Transverse colon (tissue), 4 donors: ENCODE data around the gene ZBTB20. TPM values are rescaled to one million over a fixed set of nuclear protein-coding genes. Genes with fewer than 3 reads are reported as not detected.

Experiments
- DNase-seq: peaks from one replicate; pipeline ENCODE4 v3.0.0-alpha.2; 2019
- H3K27ac ChIP-seq, 4 donors: fragments of 200-600 bp; sonication (generic); 2 replicates each; pipeline ENCODE4 v1.5.1; 2016 to 2018; ENCODE audit warnings: inconsistent platforms in 4 of 4
- H3K27me3 ChIP-seq: fragments of 200-600 bp; sonication (generic); 2 replicates; pipeline ENCODE4 v1.5.1; 2017; ENCODE audit warnings: inconsistent platforms
- H3K36me3 ChIP-seq, 4 donors: fragments of 200-600 bp; sonication (generic); 2 replicates each; pipeline ENCODE4 v1.5.1; 2017 to 2019; ENCODE audit warnings: inconsistent platforms in 4 of 4
- H3K4me1 ChIP-seq, 4 donors: fragments of 200-600 bp; sonication (generic); 2 replicates each; pipeline ENCODE4 v1.5.1; 2017 to 2020; ENCODE audit warnings: inconsistent platforms in 4 of 4
- H3K4me3 ChIP-seq, 4 donors: fragments of 200-600 bp; sonication (generic); 1 replicate in 1 of 4; 2 replicates in 3 of 4; pipeline versions ENCODE4 v1.5.1 to v1.6.1; 2017 to 2019; ENCODE audit warnings: inconsistent platforms in 4 of 4
- H3K9me3 ChIP-seq, 2 donors: fragments of 200-600 bp; sonication (generic); 2 replicates each; pipeline ENCODE4 v1.5.1; 2017 to 2019; ENCODE audit warnings: inconsistent platforms in 2 of 2
- EP300 ChIP-seq: sonication (generic); formaldehyde crosslinking; IDR thresholded peaks from one replicate; pipeline ENCODE4 v1.6.1; 2017; ENCODE audit warnings: antibody characterized with exemption, low read depth
- POLR2A ChIP-seq: fragments of 450-650 bp; IDR thresholded peaks from one replicate; pipeline ENCODE4 v1.6.1; 2016; ENCODE audit warnings: antibody characterized with exemption, mild to moderate bottlenecking, moderate library complexity
- POLR2AphosphoS5 ChIP-seq, 3 donors: sonication (generic); formaldehyde crosslinking; IDR thresholded peaks; one replicate each; pipeline ENCODE4 v1.6.1; 2016; ENCODE audit warnings: antibody characterized with exemption in 3 of 3
- WGBS, 2 donors: methylation state at CpG; one replicate each; pipeline ENCODE4 v1.1.5; 2018; ENCODE audit warnings: low coverage in 1 of 2; 5-methylcytosine and 5-hydroxymethylcytosine counted together
- in situ Hi-C, 4 donors: fragments of 200-750 bp; cut with MboI; loops; one replicate each; pipeline versions ENCODE4 v1.15.0 to v1.15.1; 2017; ENCODE audit warnings: low sequenced_read_pairs in 3 of 4, low pct_ligation_motif_present in 1 of 4, low pct_unique_long_range_greater_than_20kb in 1 of 4
- intact Hi-C: fragments of 100-400 bp; cut with DNase I; formaldehyde crosslinking; loops from one replicate; pipeline ENCODE4 v1.15.1; 2023; ENCODE audit warnings: low total_unique reads
- total RNA-seq, 4 donors: library from RNA; depleted of rRNA; stranded (reverse); fragments of >200 nt; gene quantifications; one replicate each; pipeline ENCODE4 v1.1.0, GENCODE V29; 2016
- TF ChIP-seq, protein P1 (sequence below), 5 experiments: fragments of 200-600 bp in 3 of 5; fragments of 450-650 bp in 2 of 5; sonication (generic) in 3 of 5; IDR thresholded peaks; 1 replicate in 2 of 5; 2 replicates in 3 of 5; pipeline ENCODE4 v1.5.1; 2016 to 2017; ENCODE audit warnings: antibody characterized with exemption in 5 of 5, inconsistent platforms in 3 of 5, mild to moderate bottlenecking in 2 of 5, moderate library complexity in 1 of 5

ZBTB20 gene
- total RNA-seq, 4 donors from 2014 or later = 44.6 to 50.5 (median 46.4) TPM

DNA sequence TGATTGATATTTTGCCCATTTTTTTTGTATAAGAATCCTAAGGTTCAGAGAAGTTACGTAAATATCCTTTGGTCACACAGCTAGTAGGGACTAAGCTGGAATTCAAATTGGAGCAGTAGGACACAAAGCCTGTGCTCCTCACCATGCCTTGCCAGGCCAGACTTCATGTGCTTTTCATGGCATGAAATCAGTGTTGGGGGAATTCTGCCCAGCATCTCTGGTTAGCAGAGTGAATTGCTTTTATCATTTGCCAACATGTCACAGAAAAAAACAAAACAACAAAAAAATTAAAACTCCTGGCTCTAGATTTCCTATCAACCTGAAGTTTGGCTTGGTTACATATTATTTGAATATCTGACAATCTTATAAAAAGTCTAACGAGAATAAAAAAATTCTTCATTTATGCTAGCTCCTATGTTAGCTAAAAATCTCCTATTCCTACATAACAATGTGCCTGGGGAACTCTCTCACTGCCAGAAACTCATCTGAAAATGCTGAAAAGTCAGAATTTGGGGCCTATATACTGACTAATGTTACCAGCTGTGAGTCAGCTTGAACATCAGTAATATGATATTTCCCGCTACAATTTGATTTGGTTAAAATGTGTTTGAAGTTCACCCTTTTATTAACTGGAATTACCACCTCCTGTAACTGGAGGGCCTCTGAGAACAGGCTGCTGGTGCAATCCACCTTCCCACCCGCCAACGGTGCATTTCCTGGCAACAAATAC, 711.5 kb downstream of the ZBTB20 start:
- Histone ChIP-seq H3K27ac (no peak overlapping the region), H3K27me3 (no peaks in the 10 kb centered on the region), H3K4me1 (no peaks in the 10 kb centered on the region), H3K4me3 (no peak overlapping the region), H3K36me3 (no peaks in the 10 kb centered on the region), H3K9me3 (no peaks in the 10 kb centered on the region)
- DNase-seq = no peak
- intact Hi-C loops = no loop called here
- TF ChIP-seq EP300 = no peak
- TF ChIP-seq, protein P1, sequence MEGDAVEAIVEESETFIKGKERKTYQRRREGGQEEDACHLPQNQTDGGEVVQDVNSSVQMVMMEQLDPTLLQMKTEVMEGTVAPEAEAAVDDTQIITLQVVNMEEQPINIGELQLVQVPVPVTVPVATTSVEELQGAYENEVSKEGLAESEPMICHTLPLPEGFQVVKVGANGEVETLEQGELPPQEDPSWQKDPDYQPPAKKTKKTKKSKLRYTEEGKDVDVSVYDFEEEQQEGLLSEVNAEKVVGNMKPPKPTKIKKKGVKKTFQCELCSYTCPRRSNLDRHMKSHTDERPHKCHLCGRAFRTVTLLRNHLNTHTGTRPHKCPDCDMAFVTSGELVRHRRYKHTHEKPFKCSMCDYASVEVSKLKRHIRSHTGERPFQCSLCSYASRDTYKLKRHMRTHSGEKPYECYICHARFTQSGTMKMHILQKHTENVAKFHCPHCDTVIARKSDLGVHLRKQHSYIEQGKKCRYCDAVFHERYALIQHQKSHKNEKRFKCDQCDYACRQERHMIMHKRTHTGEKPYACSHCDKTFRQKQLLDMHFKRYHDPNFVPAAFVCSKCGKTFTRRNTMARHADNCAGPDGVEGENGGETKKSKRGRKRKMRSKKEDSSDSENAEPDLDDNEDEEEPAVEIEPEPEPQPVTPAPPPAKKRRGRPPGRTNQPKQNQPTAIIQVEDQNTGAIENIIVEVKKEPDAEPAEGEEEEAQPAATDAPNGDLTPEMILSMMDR (IDR thresholded peaks at IDR 0.05) = no peak
- TF ChIP-seq POLR2AphosphoS5 (IDR thresholded peaks at IDR 0.05) = no peak
- TF ChIP-seq POLR2A = no peak
- in situ Hi-C loops = no loop called here
- 89 to 92% methylated on average over 5 of the region's 5 CpGs for WGBS, 2 donors

DNA sequence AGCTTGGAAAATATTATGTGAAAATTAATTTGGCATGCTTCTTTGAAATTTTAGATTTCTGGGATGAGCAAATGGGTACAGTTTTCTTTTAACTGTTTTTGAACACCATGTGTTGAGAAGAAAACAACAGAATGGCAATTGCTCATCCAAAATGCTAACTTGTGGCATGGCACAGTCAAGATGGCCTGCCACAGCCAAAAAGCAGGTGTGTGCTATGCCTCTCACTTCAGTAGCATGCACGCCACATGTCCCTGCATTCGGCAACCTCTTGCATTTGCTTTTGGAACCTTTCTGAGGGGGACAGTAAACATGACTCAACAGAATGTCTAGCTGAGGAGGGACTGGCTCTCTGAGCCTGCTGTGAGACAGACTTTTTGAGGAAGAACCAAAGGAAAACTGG, 714.8 kb downstream of the ZBTB20 start:
- in situ Hi-C loops (no loop called here), intact Hi-C loops (no loop called here)
- no peak overlapping the region for H3K4me3 ChIP-seq
- no peaks in the 10 kb centered on the region for H3K27me3 ChIP-seq
- no peak overlapping the region for H3K27ac ChIP-seq
- TF ChIP-seq EP300 (no peak), POLR2A (no peak), POLR2AphosphoS5 (IDR thresholded peaks at IDR 0.05) (no peak)
- TF ChIP-seq, protein P1 (IDR thresholded peaks at IDR 0.05) = no peak
- 88 to 92% methylated on average over 2 of the region's 2 CpGs for WGBS, 2 donors
- no peaks in the 10 kb centered on the region for H3K9me3 ChIP-seq
- DNase-seq = no peak
- H3K36me3 ChIP-seq = no peaks in the 10 kb centered on the region
- no peaks in the 10 kb centered on the region for H3K4me1 ChIP-seq

DNA sequence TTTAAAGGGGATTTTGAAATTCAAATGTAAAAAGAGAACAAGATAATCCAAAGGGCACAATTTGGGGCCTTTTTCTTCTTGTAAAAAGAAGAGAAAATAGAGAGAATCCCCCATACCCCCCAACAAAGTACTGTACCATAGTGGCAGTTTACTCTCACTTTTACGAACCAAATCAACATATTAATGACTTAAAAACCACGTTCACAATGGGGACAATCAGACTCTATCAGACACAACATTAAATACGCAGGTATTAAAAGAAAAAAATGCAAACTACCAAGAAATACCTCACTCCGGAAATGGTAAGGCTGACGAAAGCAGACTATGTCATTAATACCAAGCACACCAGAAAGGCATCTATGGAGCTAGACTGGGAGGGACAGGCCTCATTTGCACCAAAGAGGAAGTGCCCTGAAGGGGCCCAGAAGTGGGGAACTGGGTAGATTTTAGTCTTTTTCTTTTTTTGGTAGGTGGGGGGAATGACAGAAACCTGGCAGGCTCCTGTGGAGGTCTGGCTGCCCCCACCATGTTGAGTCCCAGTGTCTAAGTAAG, 719.0 kb downstream of the ZBTB20 start:
- in situ Hi-C loops (no loop called here), intact Hi-C loops (no loop called here)
- Histone ChIP-seq H3K36me3 (no peaks in the 10 kb centered on the region), H3K27me3 (no peaks in the 10 kb centered on the region), H3K4me3 (no peak overlapping the region), H3K27ac (no peak overlapping the region), H3K9me3 (no peaks in the 10 kb centered on the region), H3K4me1 (no peaks in the 10 kb centered on the region)
- WGBS, 2 donors = 81 to 89% methylated on average over 4 to 5 of the region's 5 CpGs
- no peak for TF ChIP-seq POLR2AphosphoS5 (IDR thresholded peaks at IDR 0.05)
- TF ChIP-seq, protein P1 (IDR thresholded peaks at IDR 0.05) = no peak
- TF ChIP-seq POLR2A = no peak
- no peak for TF ChIP-seq EP300
- DNase-seq = no peak

DNA sequence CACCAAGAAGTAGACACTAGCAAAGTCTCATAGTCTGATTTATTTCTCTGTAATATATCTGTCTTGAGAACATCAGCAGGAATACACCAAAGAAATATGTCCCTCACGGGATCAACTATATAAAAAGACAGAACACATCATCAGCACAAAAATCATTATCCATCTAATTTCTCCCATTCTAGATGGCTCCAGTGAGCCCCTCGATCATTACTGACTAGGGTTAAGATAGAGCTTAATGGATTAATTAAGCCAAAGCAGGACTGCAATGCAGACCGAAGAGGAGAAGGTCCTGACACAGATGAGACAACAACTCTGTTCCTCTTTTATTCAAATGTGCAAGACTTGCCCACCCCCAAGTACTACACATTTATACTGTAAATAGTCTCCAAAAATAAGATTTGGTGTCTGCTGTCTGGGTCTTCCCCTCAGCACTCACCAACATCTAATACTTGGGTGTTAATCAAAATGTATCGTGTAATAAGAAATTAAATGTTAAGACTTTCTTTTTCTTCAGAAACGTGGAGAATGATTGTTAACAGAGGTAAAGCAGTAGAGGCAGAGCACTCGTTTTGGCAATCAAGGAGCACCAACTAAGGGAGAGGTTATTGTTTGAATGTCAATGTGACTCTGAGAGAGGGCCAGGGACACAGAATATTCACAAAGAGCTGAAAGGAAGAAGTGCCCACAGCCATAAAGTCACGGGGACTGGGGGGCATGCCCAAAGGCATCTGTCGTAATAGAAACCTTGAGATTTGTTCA, 719.6 kb downstream of the ZBTB20 start:
- no peaks in the 10 kb centered on the region for H3K9me3 ChIP-seq
- H3K4me3 ChIP-seq = no peak overlapping the region
- H3K27ac ChIP-seq = no peak overlapping the region
- 82 to 87% methylated on average over 8 of the region's 8 CpGs for WGBS, 2 donors
- H3K4me1 ChIP-seq = no peaks in the 10 kb centered on the region
- intact Hi-C loops (no loop called here), in situ Hi-C loops (no loop called here)
- no peak for DNase-seq
- no peak for TF ChIP-seq POLR2A
- TF ChIP-seq POLR2AphosphoS5 (IDR thresholded peaks at IDR 0.05) = no peak
- no peak for TF ChIP-seq EP300
- TF ChIP-seq, protein P1 (IDR thresholded peaks at IDR 0.05) = no peak
- no peaks in the 10 kb centered on the region for H3K36me3 ChIP-seq
- H3K27me3 ChIP-seq = no peaks in the 10 kb centered on the region
